ENCODE measurements around the gene FAM240B.

FAM240B gene

GRCh38 chr9:38715684-38716083, 4.2 kb downstream of the FAM240B start:
- no peaks in the 10 kb centered on the region for H3K4me1 ChIP-seq (ENCODE audit: low read length)
- H3K27me3 ChIP-seq (ENCODE audit: low read depth, low read length), result peaks cover 11% of the 10 kb centered on the region; the same call in 1 of the 2 replicates

DNA sequence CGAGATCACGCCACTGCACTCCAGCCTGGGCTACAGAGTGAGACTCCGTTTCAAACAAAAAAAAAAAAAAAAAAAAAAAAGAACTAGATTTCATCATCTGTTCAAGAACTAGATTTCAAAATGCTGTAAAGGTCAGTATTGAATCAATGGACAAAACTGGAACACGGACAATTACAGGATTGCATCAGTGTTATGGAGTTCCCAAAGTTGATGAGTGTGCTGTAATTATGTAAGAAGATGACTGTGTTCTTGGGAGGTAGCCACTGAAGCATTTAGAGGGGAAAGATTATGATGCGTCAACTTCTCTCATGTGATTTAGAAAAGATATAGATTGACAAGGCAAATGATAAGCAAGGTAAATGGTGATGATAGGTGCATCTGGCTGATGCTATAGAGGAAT, 6.5 kb downstream of the FAM240B start:
- no peak overlapping the region for H3K9ac ChIP-seq (ENCODE audit: low read length)
- no peaks in the 10 kb centered on the region for H3K4me1 ChIP-seq (ENCODE audit: low read length)
- no peaks in the 10 kb centered on the region for H3K9me3 ChIP-seq (ENCODE audit: insufficient read depth, low read length)
- no peak overlapping the region for H3K4me2 ChIP-seq (ENCODE audit: low read length)
- no peaks in the 10 kb centered on the region for H4K20me1 ChIP-seq (ENCODE audit: insufficient read depth, low read length)
- H3K79me2 ChIP-seq (ENCODE audit: low read length), result no peaks in the 10 kb centered on the region
- H3K27me3 ChIP-seq (ENCODE audit: low read depth, low read length), result peaks cover 26% of the 10 kb centered on the region
- H2AFZ ChIP-seq (ENCODE audit: low read depth, low read length), result no peak overlapping the region
- no peak overlapping the region for H3K4me3 ChIP-seq (ENCODE audit: low read length)
- no peak overlapping the region for H3K27ac ChIP-seq (ENCODE audit: low read length)
- TF ChIP-seq EZH2phosphoT487 (IDR thresholded peaks at IDR 0.05; ENCODE audit: low read depth), result no peak
- TF ChIP-seq, protein P1, sequence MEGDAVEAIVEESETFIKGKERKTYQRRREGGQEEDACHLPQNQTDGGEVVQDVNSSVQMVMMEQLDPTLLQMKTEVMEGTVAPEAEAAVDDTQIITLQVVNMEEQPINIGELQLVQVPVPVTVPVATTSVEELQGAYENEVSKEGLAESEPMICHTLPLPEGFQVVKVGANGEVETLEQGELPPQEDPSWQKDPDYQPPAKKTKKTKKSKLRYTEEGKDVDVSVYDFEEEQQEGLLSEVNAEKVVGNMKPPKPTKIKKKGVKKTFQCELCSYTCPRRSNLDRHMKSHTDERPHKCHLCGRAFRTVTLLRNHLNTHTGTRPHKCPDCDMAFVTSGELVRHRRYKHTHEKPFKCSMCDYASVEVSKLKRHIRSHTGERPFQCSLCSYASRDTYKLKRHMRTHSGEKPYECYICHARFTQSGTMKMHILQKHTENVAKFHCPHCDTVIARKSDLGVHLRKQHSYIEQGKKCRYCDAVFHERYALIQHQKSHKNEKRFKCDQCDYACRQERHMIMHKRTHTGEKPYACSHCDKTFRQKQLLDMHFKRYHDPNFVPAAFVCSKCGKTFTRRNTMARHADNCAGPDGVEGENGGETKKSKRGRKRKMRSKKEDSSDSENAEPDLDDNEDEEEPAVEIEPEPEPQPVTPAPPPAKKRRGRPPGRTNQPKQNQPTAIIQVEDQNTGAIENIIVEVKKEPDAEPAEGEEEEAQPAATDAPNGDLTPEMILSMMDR (IDR thresholded peaks at IDR 0.05; ENCODE audit: low read depth, low read length), result no peak
- H3K36me3 ChIP-seq (replicated peaks; ENCODE audit: low read depth, low read length), result no peaks in the 10 kb centered on the region

More at GRCh38 chr9:38715684-38716083, 4.2 kb downstream of the FAM240B start:
- Histone ChIP-seq H3K4me3 (ENCODE audit: low read length) (no peak overlapping the region), H2AFZ (ENCODE audit: low read depth, low read length) (no peak overlapping the region), H3K36me3 (replicated peaks; ENCODE audit: low read depth, low read length) (no peaks in the 10 kb centered on the region), H3K9ac (ENCODE audit: low read length) (no peak overlapping the region), H4K20me1 (ENCODE audit: insufficient read depth, low read length) (no peaks in the 10 kb centered on the region), H3K4me2 (ENCODE audit: low read length) (no peak overlapping the region), H3K9me3 (ENCODE audit: insufficient read depth, low read length) (no peaks in the 10 kb centered on the region), H3K79me2 (ENCODE audit: low read length) (no peaks in the 10 kb centered on the region), H3K27ac (ENCODE audit: low read length) (no peak overlapping the region)
- TF ChIP-seq, protein P1 (IDR thresholded peaks at IDR 0.05; ENCODE audit: low read depth, low read length), result no peak
- TF ChIP-seq EZH2phosphoT487 (IDR thresholded peaks at IDR 0.05; ENCODE audit: low read depth), result no peak

DNA sequence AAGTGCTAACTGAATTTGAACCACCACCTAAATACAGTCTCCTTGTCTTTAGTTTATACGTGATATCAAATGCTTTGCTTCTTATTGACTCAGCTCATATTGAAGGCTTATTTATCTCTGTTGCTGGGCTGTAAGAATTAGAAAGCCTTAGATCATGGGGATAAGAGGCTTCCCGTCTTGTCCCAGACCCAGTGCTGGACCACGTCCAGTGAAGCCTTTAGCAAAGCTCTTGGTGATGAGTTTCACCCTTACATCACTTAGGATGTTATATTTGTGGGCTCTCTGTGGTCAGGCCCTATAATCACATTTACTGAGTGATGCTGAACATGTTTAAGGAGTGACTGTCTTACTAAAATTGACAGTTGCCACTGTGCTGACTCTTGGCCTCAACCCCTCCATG, 11.2 kb downstream of the FAM240B start:
- Histone ChIP-seq H3K9ac (ENCODE audit: low read length) (no peak overlapping the region), H3K27me3 (ENCODE audit: low read depth, low read length) (peaks cover 29% of the 10 kb centered on the region), H3K4me2 (ENCODE audit: low read length) (no peak overlapping the region), H3K9me3 (ENCODE audit: insufficient read depth, low read length) (no peaks in the 10 kb centered on the region), H3K27ac (ENCODE audit: low read length) (no peak overlapping the region), H4K20me1 (ENCODE audit: insufficient read depth, low read length) (no peaks in the 10 kb centered on the region), H3K36me3 (replicated peaks; ENCODE audit: low read depth, low read length) (no peaks in the 10 kb centered on the region), H2AFZ (ENCODE audit: low read depth, low read length) (no peak overlapping the region), H3K4me1 (ENCODE audit: low read length) (no peaks in the 10 kb centered on the region), H3K79me2 (ENCODE audit: low read length) (no peaks in the 10 kb centered on the region), H3K4me3 (ENCODE audit: low read length) (no peak overlapping the region)
- TF ChIP-seq, protein P1 (IDR thresholded peaks at IDR 0.05; ENCODE audit: low read depth, low read length), result no peak
- no peak for TF ChIP-seq EZH2phosphoT487 (IDR thresholded peaks at IDR 0.05; ENCODE audit: low read depth)

DNA sequence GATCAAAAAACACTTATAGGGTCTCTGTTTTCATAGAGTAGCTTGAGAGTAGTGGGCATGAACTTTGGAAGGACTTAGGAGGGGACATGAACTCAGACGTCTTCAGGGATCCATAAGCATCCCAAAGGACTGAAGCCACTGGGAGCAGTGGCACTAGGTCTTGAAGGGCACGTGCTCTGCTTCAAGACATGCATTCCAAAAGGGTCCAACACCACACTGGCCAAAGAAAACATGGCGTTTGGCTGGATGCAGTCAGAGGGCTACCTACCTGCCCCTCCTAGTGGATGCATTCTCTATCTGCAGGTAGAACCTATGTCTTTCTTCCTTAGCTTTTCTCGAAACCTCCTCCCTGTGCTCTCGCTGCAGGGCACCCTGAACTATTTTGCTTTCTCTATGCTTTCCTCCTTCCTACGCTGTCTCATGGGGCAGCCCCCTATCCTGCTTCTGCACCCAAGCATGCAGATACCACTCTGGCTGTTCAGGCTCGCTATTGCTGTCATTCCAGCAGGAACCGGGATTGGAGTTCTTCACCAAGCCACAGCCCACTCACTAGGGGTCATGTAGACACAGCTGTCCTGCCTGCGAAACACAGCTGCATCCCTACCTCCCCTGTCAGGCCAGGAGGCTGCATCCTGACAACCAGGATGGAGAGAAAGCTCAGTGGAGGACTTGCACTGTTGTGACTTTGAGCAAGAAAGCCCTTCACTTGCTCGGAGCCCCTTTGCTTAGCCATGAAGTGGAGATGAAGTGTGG, 11.9 kb downstream of the FAM240B start:
- Histone ChIP-seq H3K27ac (ENCODE audit: low read length) (no peak overlapping the region), H3K9me3 (ENCODE audit: insufficient read depth, low read length) (no peaks in the 10 kb centered on the region), H2AFZ (ENCODE audit: low read depth, low read length) (peak overlapping the region; percentile 54; the same call in 1 of the 2 replicates), H3K4me2 (ENCODE audit: low read length) (0 out of 2 replicates have a peak overlapping the region, but pooled peaks have one; percentile 12), H4K20me1 (ENCODE audit: insufficient read depth, low read length) (no peaks in the 10 kb centered on the region), H3K4me1 (ENCODE audit: low read length) (no peaks in the 10 kb centered on the region), H3K79me2 (ENCODE audit: low read length) (no peaks in the 10 kb centered on the region), H3K36me3 (replicated peaks; ENCODE audit: low read depth, low read length) (no peaks in the 10 kb centered on the region), H3K4me3 (ENCODE audit: low read length) (no peak overlapping the region), H3K27me3 (ENCODE audit: low read depth, low read length) (peaks cover 27% of the 10 kb centered on the region), H3K9ac (ENCODE audit: low read length) (no peak overlapping the region)
- TF ChIP-seq EZH2phosphoT487 (IDR thresholded peaks at IDR 0.05; ENCODE audit: low read depth), result no peak
- TF ChIP-seq, protein P1 (IDR thresholded peaks at IDR 0.05; ENCODE audit: low read depth, low read length), result peak; percentile 18; the same call in 1 of the 2 replicates

All from OCI-LY3 (cell line).